OCI-LY3 (cell line): ENCODE measurements around the gene STK32A.

Experiments used
- H2AFZ ChIP-seq: fragments of 200-600, 300-600 bp; shearing (Covaris generic); 2 replicates; pipeline ENCODE4 v1.6.0; 2014; ENCODE audit warnings: antibody characterized with exemption, low read depth, low read length
- H3K27ac ChIP-seq: fragments of 200-600, 300-600 bp; sonication (generic); 2 replicates; pipeline ENCODE4 v1.5.1; 2014; ENCODE audit warnings: mild to moderate bottlenecking, low read length, moderate library complexity, mixed read lengths
- H3K27me3 ChIP-seq: fragments of 200-600, 300-600 bp; sonication (generic); 2 replicates; pipeline ENCODE4 v1.6.1; 2014; ENCODE audit warnings: low read depth, low read length, mixed read lengths
- H3K36me3 ChIP-seq: fragments of 200-600, 300-600 bp; sonication (generic); replicated peaks from 2 replicates; pipeline ENCODE3; 2014; ENCODE audit warnings: low read depth, low read length, mixed read lengths
- H3K4me1 ChIP-seq: fragments of 300-600, 200-600 bp; sonication (generic); 2 replicates; pipeline ENCODE4 v1.6.1; 2014; ENCODE audit warnings: low read length, mixed read lengths
- H3K4me2 ChIP-seq: fragments of 200-600, 300-600 bp; sonication (generic); 2 replicates; pipeline ENCODE4 v1.6.1; 2014; ENCODE audit warnings: low read length, mixed read lengths
- H3K4me3 ChIP-seq: fragments of 300-600, 200-600 bp; sonication (generic); 2 replicates; pipeline ENCODE4 v1.5.1; 2014; ENCODE audit warnings: antibody characterized with exemption, mild to moderate bottlenecking, low read length, moderate library complexity
- H3K79me2 ChIP-seq: fragments of 300-600, 200-600 bp; shearing (Covaris generic); 2 replicates; pipeline ENCODE4 v1.6.1; 2014; ENCODE audit warnings: mild to moderate bottlenecking, low read length, mixed read lengths
- H3K9ac ChIP-seq: fragments of 300-600, 200-600 bp; shearing (Covaris generic); 2 replicates; pipeline ENCODE4 v1.6.0; 2014; ENCODE audit warnings: mild to moderate bottlenecking, low read length, moderate library complexity
- H3K9me3 ChIP-seq: fragments of 200-600, 300-600 bp; shearing (Covaris generic); 2 replicates; pipeline ENCODE4 v1.6.1; 2014; ENCODE audit warnings: low read length, mixed read lengths; ENCODE audit not compliant: insufficient read depth
- H4K20me1 ChIP-seq: fragments of 200-600, 300-600 bp; sonication (generic); 2 replicates; pipeline ENCODE4 v1.6.1; 2016; ENCODE audit warnings: low read length, mixed read lengths; ENCODE audit not compliant: insufficient read depth
- EZH2phosphoT487 ChIP-seq: fragments of 200-600 bp; shearing (Covaris generic); IDR thresholded peaks from 2 replicates; pipeline ENCODE4 v1.6.1; 2018; ENCODE audit warnings: antibody characterized with exemption, mixed run types, low read depth
- TF ChIP-seq, protein P1 (sequence below): fragments of 200-600, 300-600 bp; sonication (generic); IDR thresholded peaks from 2 replicates; pipeline ENCODE4 v1.5.1; 2014; ENCODE audit warnings: antibody characterized with exemption, low read length, low read depth

STK32A gene

DNA sequence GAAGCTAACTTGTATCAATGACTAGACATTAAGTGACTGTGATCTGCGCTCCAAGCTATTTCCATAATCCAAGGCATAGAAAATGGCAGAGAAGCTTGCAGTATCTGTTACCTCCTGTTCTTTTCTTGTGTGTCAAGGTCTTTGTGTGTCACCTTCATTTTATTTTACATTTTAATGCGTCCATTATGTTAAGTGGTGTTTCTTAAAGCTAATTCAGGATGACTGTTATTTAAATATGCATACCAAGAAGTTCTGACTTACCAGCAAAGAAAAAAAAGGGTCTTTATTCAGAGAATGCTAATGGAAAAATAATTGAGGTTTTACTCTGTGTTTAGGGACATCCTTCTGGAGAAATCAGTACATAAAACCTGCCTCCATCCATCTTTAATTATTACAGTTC is 52.3 kb downstream of the STK32A start:
- TF ChIP-seq, protein P1, sequence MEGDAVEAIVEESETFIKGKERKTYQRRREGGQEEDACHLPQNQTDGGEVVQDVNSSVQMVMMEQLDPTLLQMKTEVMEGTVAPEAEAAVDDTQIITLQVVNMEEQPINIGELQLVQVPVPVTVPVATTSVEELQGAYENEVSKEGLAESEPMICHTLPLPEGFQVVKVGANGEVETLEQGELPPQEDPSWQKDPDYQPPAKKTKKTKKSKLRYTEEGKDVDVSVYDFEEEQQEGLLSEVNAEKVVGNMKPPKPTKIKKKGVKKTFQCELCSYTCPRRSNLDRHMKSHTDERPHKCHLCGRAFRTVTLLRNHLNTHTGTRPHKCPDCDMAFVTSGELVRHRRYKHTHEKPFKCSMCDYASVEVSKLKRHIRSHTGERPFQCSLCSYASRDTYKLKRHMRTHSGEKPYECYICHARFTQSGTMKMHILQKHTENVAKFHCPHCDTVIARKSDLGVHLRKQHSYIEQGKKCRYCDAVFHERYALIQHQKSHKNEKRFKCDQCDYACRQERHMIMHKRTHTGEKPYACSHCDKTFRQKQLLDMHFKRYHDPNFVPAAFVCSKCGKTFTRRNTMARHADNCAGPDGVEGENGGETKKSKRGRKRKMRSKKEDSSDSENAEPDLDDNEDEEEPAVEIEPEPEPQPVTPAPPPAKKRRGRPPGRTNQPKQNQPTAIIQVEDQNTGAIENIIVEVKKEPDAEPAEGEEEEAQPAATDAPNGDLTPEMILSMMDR: no peak
- TF ChIP-seq EZH2phosphoT487: no peak
- H3K9ac ChIP-seq: no peak overlapping the region
- H3K4me1 ChIP-seq: no peaks in the 10 kb centered on the region
- no peak overlapping the region for H3K4me3 ChIP-seq
- H3K79me2 ChIP-seq: no peaks in the 10 kb centered on the region
- H3K9me3 ChIP-seq: no peaks in the 10 kb centered on the region
- no peak overlapping the region for H3K4me2 ChIP-seq
- H2AFZ ChIP-seq: no peak overlapping the region
- H3K27me3 ChIP-seq: no peaks in the 10 kb centered on the region
- no peak overlapping the region for H3K27ac ChIP-seq
- H4K20me1 ChIP-seq: no peaks in the 10 kb centered on the region
- H3K36me3 ChIP-seq: no peaks in the 10 kb centered on the region

DNA sequence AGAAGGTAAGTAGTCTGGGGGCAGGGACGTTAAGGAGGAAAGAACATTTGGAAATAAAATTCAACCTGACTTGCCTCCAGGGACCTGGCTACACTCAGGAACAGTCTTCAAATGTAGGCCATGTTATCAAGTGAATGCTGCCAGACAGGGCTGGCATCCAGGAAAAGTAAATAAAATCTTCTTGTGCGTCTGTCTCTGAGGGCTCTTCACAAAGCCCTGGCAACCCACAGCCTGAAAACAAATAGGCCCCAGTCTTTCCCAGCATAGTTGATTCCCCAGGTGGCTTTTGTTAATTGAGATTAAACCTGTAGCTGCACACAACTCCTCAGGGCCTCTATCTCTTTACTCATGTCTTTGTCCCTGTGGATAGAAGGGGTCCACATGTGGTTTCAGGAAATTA is 55.4 kb downstream of the STK32A start:
- Histone ChIP-seq H2AFZ (no peak overlapping the region), H3K4me2 (no peak overlapping the region), H3K79me2 (no peaks in the 10 kb centered on the region)

GRCh38 chr5:147303251-147303650 is 68.4 kb downstream of the STK32A start:
- no peaks in the 10 kb centered on the region for H3K27me3 ChIP-seq
- H3K36me3 ChIP-seq: no peaks in the 10 kb centered on the region
- H2AFZ ChIP-seq: no peak overlapping the region
- H3K27ac ChIP-seq: no peak overlapping the region
- TF ChIP-seq EZH2phosphoT487: no peak
- TF ChIP-seq, protein P1: no peak
- H3K4me2 ChIP-seq: no peak overlapping the region
- H4K20me1 ChIP-seq: no peaks in the 10 kb centered on the region
- no peaks in the 10 kb centered on the region for H3K9me3 ChIP-seq
- H3K9ac ChIP-seq: no peak overlapping the region
- no peaks in the 10 kb centered on the region for H3K4me1 ChIP-seq
- H3K79me2 ChIP-seq: no peaks in the 10 kb centered on the region
- H3K4me3 ChIP-seq: no peak overlapping the region

More for the DNA sequence above, 55.4 kb downstream of the STK32A start:
- Histone ChIP-seq H4K20me1 (no peaks in the 10 kb centered on the region), H3K4me3 (no peak overlapping the region), H3K9ac (no peak overlapping the region), H3K27me3 (no peaks in the 10 kb centered on the region), H3K4me1 (no peaks in the 10 kb centered on the region), H3K9me3 (no peaks in the 10 kb centered on the region), H3K36me3 (no peaks in the 10 kb centered on the region), H3K27ac (no peak overlapping the region)
- TF ChIP-seq EZH2phosphoT487: no peak
- TF ChIP-seq, protein P1: no peak

DNA sequence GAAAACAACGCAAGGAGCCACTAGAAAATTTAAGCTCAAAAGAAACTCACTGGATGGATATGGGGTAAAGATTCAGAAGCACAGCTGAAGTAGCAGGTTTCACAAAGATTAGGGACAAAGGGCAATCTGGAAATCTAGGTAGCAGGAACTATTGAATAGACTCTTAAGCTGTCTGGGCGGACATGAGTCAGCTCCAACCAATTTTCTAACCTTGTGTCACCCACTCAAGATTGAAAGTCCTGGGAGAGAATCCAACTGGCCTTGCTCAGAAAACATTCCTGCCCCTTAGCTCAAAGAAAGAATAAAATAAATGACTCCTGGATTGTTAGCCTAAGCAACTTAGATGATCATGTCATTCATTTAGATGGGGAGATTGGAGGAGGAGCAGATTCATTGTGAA is 69.2 kb downstream of the STK32A start:
- Histone ChIP-seq H3K9me3 (no peaks in the 10 kb centered on the region), H3K27me3 (no peaks in the 10 kb centered on the region), H3K9ac (no peak overlapping the region), H4K20me1 (no peaks in the 10 kb centered on the region), H3K4me1 (no peaks in the 10 kb centered on the region), H3K4me3 (no peak overlapping the region), H3K79me2 (no peaks in the 10 kb centered on the region), H3K36me3 (no peaks in the 10 kb centered on the region), H3K4me2 (no peak overlapping the region), H3K27ac (no peak overlapping the region), H2AFZ (no peak overlapping the region)
- no peak for TF ChIP-seq EZH2phosphoT487
- TF ChIP-seq, protein P1: no peak
